ENCODE data around the gene PITPNC1.
"Not testable (repeated sequence)": the region's sequence is repeated elsewhere in the genome, so short reads cannot be mapped to it uniquely, and the experiment has no call there.

The PITPNC1 gene

DNA sequence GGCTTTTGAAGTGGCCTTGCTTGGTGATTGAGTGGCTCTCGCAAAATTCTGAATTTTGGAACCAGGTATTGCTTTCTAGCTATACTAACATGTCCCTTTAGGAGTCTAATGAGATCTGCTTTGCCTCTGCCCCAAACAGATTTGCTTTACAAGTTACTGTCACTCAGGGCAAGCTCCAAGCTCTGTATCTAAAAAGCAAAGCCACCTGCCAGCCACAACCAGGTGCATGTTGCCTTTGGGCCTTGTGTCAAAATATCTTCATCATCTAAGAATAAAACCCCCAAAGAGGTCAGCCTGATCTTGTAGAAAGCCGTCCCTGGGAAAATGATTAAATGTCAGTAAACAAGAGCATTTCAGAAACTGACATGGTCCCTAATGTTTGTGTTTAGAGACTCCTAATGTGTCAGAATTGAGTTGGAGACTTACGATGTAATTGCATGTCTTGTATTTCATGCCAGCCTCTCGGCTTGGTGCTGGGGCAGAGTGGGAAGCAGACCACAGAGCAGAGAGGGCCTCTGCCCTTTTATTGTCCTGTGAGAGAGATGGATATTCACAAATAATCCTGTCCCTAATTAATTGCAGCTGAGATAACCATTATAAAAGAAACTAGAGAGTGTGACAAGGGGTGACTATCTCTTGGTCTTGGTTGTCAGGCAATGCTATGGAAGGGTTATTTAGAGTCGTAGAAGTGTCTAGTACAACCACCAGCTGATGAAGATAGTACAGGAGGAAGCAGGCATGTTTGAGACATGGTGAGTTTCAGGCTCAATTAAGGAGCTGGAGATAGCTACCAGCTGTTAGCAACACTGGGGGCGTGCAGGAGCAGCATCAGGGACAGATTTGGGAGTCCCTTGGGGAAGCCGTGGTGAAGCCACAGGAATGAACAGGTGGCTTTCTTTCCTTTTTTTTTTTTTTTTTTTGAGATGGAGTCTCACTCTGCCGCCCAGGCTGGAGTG, 90.7 kb downstream of the PITPNC1 start:
- no peak for FAIRE-seq

GRCh38 chr17:67469208-67469980, 92.3 kb downstream of the PITPNC1 start:
- no peak for FAIRE-seq

DNA sequence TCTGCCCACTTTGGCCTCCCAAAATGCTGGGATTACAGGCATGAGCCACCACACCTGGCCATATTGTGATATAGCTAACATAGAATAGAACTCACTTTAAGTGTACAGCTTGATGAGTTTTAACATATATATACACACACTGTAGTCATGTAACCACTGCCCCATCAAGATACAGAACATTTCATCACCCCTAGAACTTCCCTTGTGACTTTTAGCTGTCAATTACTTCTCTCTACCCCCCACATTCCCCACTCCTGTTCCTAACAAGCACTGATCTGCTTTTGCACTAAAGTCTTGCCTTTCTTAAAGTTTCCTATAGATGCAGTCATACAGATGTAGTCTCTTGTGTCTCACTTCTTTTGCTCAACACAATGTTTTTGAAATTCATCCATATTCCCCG, 93.1 kb downstream of the PITPNC1 start:
- FAIRE-seq: no peak

GRCh38 chr17:67471118-67471517, 94.0 kb downstream of the PITPNC1 start:
- FAIRE-seq: no peak

- FAIRE-seq: not testable (repeated sequence)
Measured at GRCh38 chr17:67472606-67473005, 95.5 kb downstream of the PITPNC1 start.

DNA sequence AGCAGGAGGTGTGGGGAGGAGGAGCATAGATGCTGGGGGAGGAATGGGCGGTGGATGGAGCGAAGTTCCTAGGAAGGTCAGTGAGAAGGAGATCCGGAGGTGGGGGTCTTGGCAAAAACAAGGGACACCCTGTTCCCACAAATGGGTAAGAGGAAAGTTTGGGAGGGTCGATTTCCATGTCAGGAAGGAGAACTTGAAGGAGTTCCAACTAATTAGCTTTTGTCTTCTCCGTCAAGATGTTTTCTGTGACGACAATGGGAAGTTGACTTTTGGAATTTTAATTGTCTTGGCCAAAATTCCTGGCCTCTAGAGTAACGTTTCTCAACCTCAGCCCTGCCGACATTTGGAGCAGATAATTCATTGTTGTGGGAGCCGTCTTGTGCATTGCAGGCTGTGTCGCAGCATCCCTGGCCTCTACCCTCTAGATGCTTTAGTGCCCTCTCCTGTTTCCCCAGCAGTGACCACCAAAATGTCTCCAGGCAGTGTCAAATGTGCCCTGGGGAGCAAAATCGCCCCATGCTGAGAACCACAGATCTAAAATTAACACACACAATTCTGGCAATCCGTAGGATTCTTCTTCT, 97.1 kb downstream of the PITPNC1 start:
- no peak for FAIRE-seq

- FAIRE-seq: no peak
Measured at GRCh38 chr17:67475161-67475937, 98.3 kb downstream of the PITPNC1 start.

- no peak for FAIRE-seq
Measured at GRCh38 chr17:67476787-67477335, 99.8 kb downstream of the PITPNC1 start.

DNA sequence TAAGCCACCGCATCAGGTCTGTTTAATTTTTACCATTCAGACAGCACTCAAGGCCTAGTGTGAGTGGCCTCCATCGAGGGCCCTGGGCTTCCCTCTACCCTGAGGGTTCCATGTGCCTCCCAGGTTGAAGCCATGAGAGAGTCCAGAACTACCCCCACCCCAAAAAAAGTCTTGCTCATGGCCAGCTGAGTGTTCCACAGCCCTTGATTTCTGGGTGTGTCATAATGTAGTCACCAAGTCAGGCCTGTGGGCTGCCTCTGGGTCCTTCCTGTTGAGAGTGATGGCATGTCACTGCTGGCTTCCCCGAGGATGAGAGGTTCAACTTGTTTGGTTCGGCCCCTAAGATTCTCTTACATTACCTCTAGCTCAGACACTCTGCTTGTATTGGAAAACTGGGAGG, 100.6 kb downstream of the PITPNC1 start:
- FAIRE-seq: no peak

DNA sequence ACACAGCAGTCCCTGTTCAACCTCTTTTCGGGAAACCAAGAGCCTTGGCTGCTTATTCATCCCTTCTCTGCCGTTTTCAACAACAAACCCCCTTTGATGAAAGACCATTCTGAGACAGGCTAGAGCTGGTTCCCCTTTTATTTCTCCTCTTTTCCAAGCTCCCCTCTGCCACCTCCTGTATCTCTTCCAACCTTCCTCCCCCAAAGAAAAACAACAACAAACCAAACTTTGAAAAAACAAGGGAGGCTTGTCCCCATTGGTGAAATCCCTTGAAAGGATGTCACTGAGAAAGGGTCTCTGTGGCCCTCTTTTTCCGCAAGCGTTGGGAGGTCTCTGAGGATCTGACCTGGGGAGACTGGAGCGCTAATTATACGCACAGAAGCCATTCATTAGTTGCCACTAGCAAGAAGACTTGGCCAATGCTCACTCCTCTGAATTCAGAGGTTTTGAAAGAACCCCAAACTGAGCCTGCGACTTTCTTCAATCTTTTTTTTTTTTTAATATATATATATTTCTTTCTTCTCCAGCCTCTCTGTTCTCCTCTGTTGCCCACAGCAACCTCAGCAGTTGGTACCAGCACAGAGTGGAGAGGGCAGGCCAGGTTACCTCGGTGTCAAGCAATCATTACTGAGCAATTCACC, 101.4 kb downstream of the PITPNC1 start:
- no peak for FAIRE-seq

GRCh38 chr17:67479148-67479547, 102.1 kb downstream of the PITPNC1 start:
- no peak for FAIRE-seq

DNA sequence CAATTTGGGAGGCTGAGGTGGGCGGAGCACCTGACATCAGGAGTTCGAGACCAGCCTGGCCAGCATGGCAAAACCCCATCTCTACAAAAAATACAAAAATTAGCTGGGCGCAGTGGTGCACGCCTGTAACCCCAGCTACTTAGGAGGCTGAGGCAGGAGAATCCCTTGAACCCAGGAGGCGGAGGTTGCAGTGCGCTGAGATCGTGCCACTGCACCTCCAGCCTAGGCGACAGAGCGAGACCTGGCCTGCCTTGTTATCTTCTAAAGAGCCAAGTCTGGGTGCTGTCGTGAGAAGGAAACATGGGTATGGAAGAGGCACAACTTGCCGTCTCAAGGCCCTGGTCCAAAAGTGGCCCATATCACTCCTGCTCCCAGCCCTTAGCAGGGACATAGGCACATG, 103.9 kb downstream of the PITPNC1 start:
- not testable (repeated sequence) for FAIRE-seq

DNA sequence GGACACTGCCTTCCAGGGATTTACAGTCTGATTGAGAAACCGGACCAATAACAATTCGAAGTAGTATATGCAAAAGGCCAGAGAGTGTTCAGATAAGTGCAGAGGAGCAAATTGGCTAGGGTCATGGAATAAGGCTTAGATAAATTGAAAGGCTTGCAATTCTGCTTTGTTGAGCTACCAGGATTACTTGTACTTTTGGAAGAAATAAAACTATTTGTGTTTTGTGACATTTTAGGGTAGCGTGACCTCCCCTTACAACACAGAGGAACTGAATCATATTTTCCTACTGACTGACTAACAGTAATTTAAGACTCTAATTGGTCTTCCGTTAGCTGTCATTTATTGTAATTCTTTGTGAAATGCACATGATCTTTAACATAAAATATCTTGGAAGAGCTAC, 104.7 kb downstream of the PITPNC1 start:
- FAIRE-seq: no peak

GRCh38 chr17:67482764-67483163, 105.7 kb downstream of the PITPNC1 start:
- FAIRE-seq: no peak

- no peak for FAIRE-seq
Measured at GRCh38 chr17:67484261-67484660, 107.2 kb downstream of the PITPNC1 start.

DNA sequence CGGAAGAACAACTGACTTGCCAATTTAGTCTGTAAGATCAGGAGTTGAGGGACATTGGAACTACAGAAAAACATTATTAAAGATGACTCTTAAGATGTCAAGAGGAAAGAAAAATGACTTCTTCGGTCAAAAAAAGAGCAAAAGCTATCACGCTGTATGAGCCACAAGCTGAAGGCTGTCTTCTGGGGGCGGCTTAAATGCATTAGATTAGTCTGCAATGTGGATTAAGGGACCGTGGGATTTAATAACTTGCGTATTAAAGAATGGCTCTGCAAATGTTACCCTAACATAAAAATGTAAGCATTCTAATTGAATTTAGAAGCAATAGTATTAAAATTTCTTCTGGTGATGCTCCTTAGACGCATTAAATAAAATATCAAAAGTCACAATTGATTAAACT, 108.6 kb downstream of the PITPNC1 start:
- no peak for FAIRE-seq

GRCh38 chr17:67487506-67487905, 110.4 kb downstream of the PITPNC1 start:
- FAIRE-seq: no peak

DNA sequence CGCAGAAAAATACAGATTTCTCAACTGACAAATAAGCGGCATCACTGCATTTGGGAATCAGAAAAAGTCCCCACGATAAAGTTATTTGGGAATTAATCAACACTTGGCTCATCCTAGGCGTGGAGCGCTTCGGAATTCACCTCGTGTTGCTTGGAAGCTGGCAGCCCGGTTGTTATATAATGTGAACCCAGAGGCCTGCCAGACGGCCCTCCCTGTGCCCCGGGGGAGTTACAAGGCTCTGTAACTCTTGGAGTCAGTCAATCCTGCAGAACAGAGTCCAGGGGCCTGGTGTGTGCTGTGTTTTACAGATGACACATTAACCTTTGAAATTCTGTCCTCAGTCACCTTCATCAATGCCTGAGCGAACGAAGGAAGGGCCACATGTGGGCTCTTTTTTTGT, 111.1 kb downstream of the PITPNC1 start:
- FAIRE-seq: no peak

DNA sequence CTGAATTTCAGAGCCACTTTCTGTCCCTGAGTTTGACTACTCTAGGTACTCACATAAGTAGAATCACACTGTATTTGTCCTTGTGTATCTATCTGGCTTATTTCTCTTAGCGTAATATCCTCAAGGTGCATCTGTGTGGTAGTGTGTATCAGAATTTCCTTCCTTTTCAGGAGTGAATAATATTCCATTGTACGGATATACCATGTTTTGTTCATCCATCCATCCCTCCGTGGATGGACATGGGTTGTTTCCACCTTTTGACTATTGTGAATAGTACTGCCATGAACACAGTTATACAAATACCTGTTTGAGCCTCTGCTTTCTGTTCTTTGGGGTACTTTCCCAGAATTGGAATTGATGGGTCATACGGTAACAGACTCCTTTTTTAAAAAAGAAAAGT, 111.7 kb downstream of the PITPNC1 start:
- FAIRE-seq: no peak

- no peak for FAIRE-seq
Measured at GRCh38 chr17:67489273-67489672, 112.2 kb downstream of the PITPNC1 start.

- FAIRE-seq: no peak
Measured at GRCh38 chr17:67490471-67490870, 113.4 kb downstream of the PITPNC1 start.

All from colon (tissue), 2 donors.